ENCODE data around the gene S1PR3. TPM values are rescaled to one million over a fixed set of nuclear protein-coding genes. Genes with fewer than 3 reads are reported as not detected.
A peak's percentile ranks its signal among the peaks of the same experiment; 100 is the strongest.

S1PR3 gene
- total and polyA plus RNA-seq, 3 donors from 2014 or later = 4.5 to 7.2 (median 7.0) TPM

GRCh38 chr9:88947581-88948573 lies 43.4 kb upstream of the S1PR3 start:
- Histone ChIP-seq H3K27ac (no peak overlapping the region), H3K9me3 (no peaks in the 10 kb centered on the region), H3K4me3 (no peak overlapping the region), H3K27me3 (no peaks in the 10 kb centered on the region), H3K36me3 (ENCODE audit: low read depth, missing control alignments) (no peaks in the 10 kb centered on the region), H3K4me1 (peaks cover 13% of the 10 kb centered on the region)
- DNase-seq = no peak
- 55 to 62% methylated on average over 5 of the region's 5 CpGs for WGBS, 2 donors
- intact Hi-C loops (cut with DNase I; ENCODE audit: low total_unique reads) = no loop called here
- no peak for TF ChIP-seq POLR2A (IDR thresholded peaks at IDR 0.05)
- TF ChIP-seq CTCF (IDR thresholded peaks at IDR 0.05) = no peak

GRCh38 chr9:88949425-88949824 lies 41.8 kb upstream of the S1PR3 start:
- H3K27me3 ChIP-seq = no peaks in the 10 kb centered on the region
- H3K4me1 ChIP-seq = peaks cover 13% of the 10 kb centered on the region
- no peak overlapping the region for H3K27ac ChIP-seq
- no peak for TF ChIP-seq POLR2A (IDR thresholded peaks at IDR 0.05)
- no peak for TF ChIP-seq CTCF (IDR thresholded peaks at IDR 0.05)
- 8 to 17% methylated on average over 9 of the region's 9 CpGs for WGBS, 2 donors
- intact Hi-C loops (cut with DNase I; ENCODE audit: low total_unique reads) = no loop called here
- H3K36me3 ChIP-seq (ENCODE audit: low read depth, missing control alignments) = no peaks in the 10 kb centered on the region
- H3K9me3 ChIP-seq = no peaks in the 10 kb centered on the region
- no peak overlapping the region for H3K4me3 ChIP-seq
- DNase-seq = peak; percentile 67

- Histone ChIP-seq H3K27me3 (no peaks in the 10 kb centered on the region), H3K4me3 (no peak overlapping the region), H3K9me3 (no peaks in the 10 kb centered on the region), H3K27ac (no peak overlapping the region), H3K36me3 (ENCODE audit: low read depth, missing control alignments) (no peaks in the 10 kb centered on the region), H3K4me1 (peaks cover 13% of the 10 kb centered on the region)
- intact Hi-C loops (cut with DNase I; ENCODE audit: low total_unique reads) = no loop called here
- DNase-seq = no peak
- TF ChIP-seq POLR2A (IDR thresholded peaks at IDR 0.05) (no peak), CTCF (IDR thresholded peaks at IDR 0.05) (no peak)
- WGBS, 2 donors = 14 to 67% methylated on average over 1 of the region's 1 CpG
Observed at GRCh38 chr9:88949961-88950340, 41.3 kb upstream of the S1PR3 start.

DNA sequence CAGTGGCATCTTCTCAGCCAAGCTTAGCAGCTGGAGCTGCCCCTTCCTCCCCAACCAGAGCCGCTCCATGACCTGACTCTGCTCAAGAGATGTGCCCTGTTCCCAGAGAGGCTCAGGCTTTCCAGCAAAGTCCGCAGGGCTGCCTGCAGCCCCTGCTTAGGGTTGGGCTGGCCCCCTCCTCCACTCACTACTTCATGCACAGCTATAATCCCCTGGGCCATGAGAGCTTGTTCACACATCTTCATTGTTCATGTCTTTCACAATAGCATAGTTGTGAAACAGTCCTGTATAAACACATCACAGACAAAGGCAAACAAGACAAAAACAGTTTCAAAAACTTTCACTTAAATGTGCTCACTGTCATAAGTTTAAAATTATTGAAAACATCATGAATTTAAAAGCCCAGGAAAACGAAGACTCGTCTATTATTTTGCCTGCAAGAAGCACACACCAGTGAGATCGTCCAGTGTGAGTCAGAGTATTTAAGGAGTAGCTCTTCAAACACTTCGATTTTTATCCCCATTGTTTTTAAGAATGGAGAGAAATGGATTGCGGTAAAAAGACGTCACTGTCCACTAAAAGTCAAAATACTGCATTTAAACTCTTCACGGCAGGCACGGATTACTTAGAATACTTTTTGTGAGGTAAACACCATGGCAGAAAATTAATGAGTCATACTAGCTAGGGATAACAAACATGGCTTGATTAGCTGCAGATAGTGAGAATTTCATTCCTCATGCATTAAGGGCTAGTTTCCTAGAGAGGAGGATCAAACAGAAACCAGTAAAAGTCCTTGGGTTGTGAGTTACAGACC lies 40.7 kb upstream of the S1PR3 start:
- H3K4me3 ChIP-seq = no peak overlapping the region
- no peaks in the 10 kb centered on the region for H3K9me3 ChIP-seq
- no peaks in the 10 kb centered on the region for H3K36me3 ChIP-seq (ENCODE audit: low read depth, missing control alignments)
- WGBS, 2 donors = 70 to 74% methylated on average over 10 of the region's 10 CpGs
- TF ChIP-seq POLR2A (IDR thresholded peaks at IDR 0.05) (no peak), CTCF (IDR thresholded peaks at IDR 0.05) (no peak)
- intact Hi-C loops (cut with DNase I; ENCODE audit: low total_unique reads) = no loop called here
- no peak for DNase-seq
- peaks cover 13% of the 10 kb centered on the region for H3K4me1 ChIP-seq
- no peak overlapping the region for H3K27ac ChIP-seq
- H3K27me3 ChIP-seq = no peaks in the 10 kb centered on the region

All from testis (tissue), 3 donors.